HCT116 (cell line): ENCODE measurements around the gene ZNF414. TPM values are rescaled to one million over a fixed set of nuclear protein-coding genes. Genes with fewer than 3 reads are reported as not detected.

ENCODE experiments used
- ATAC-seq: fragments of 200-7000 bp; cut with Tn5 transposase; 2 replicates; pipeline ENCODE4 v1.9.1; 2020; ENCODE audit warnings: mild to moderate bottlenecking, moderate library complexity
- BruUV-seq: library from RNA; stranded (reverse); fragments of 400-500 nt; replicated peaks from 2 replicates; lab custom pipeline; 2021; lab: Mats Ljungman, UMichigan
- CTCF ChIA-PET: fragments of 300-600 bp; sonication (Branson Sonifier 250); formaldehyde crosslinking; loops from one replicate; lab custom pipeline; 2021; ENCODE audit warnings: antibody characterized with exemption; lab: Charles Lee
- POLR2A ChIA-PET: fragments of 300-600, 350-600 bp; sonication (Branson Sonifier 250); formaldehyde crosslinking; loops from one replicate; lab custom pipeline; 2021; ENCODE audit warnings: antibody characterized with exemption; lab: Charles Lee
- RAD21 ChIA-PET, 2 experiments: fragments of 300-600 bp; sonication (Branson Sonifier 250); formaldehyde crosslinking; loops; one replicate each; lab custom pipeline; 2023; ENCODE audit warnings: low total read pairs in 2 of 2; ENCODE audit not compliant: uncharacterized antibody in 2 of 2, unreplicated experiment in 2 of 2, low non-redundant PET in 1 of 2; lab: Charles Lee
- DNase-seq: peaks from one replicate; pipeline ENCODE4 v3.0.0-alpha.2; 2010; ENCODE audit warnings: low read depth, low spot score
- H2AFZ ChIP-seq: fragments of 200-600 bp; shearing (Covaris generic), sonication (generic); 2 replicates; pipeline ENCODE4 v1.6.1; 2017; ENCODE audit warnings: low read depth, mixed run types, mixed read lengths, antibody characterized with exemption, low read length; ENCODE audit not compliant: poor library complexity, severe bottlenecking
- H3K27ac ChIP-seq: 2 replicates; pipeline ENCODE4 v1.5.1; 2012; ENCODE audit warnings: low read depth, low read length
- H3K27me3 ChIP-seq: fragments of 200-600 bp; sonication (generic); 2 replicates; pipeline ENCODE4 v1.6.1; 2016; ENCODE audit warnings: mixed run types, low read length, mixed read lengths; ENCODE audit not compliant: insufficient read depth
- H3K36me3 ChIP-seq, 2 experiments: fragments of 200-500 bp in 1 of 2; fragments of 200-600 bp in 1 of 2; sonication (Bioruptor generic) in 1 of 2; sonication (generic) in 1 of 2; 2 replicates each; pipeline versions ENCODE4 v1.5.1 to v1.6.1; 2014 to 2016; ENCODE audit warnings: low read length in 2 of 2, inconsistent platforms in 1 of 2, mixed read lengths in 1 of 2, mixed run types in 1 of 2; ENCODE audit not compliant: insufficient read depth in 2 of 2, control insufficient read depth in 1 of 2
- H3K4me1 ChIP-seq, 2 experiments: fragments of 200-600 bp in 1 of 2; sonication (generic) in 1 of 2; 2 replicates each; pipeline versions ENCODE4 v1.5.1 to v1.6.1; 2012 to 2017; ENCODE audit warnings: low read length in 2 of 2, inconsistent platforms in 1 of 2, mild to moderate bottlenecking in 1 of 2, mixed read lengths in 1 of 2, mixed run types in 1 of 2, moderate library complexity in 1 of 2; ENCODE audit not compliant: insufficient read depth in 2 of 2, control insufficient read depth in 1 of 2
- H3K4me2 ChIP-seq: fragments of 200-600 bp; sonication (generic); 2 replicates; pipeline ENCODE4 v1.6.1; 2017; ENCODE audit warnings: mixed run types, low read length, mixed read lengths
- H3K4me3 ChIP-seq, 2 experiments: fragments of 200-600 bp in 1 of 2; sonication (generic) in 1 of 2; replicated peaks in 1 of 2; 2 replicates each; pipeline ENCODE4 v1.5.1; 2011 to 2016; ENCODE audit warnings: low read length in 2 of 2, control low read depth in 1 of 2, low read depth in 1 of 2, mild to moderate bottlenecking in 1 of 2, mixed read lengths in 1 of 2, mixed run types in 1 of 2
- H3K79me2 ChIP-seq: fragments of 200-600 bp; sonication (generic); 2 replicates; pipeline ENCODE4 v1.6.1; 2017; ENCODE audit warnings: mild to moderate bottlenecking, mixed run types, low read length, moderate library complexity, mixed read lengths; ENCODE audit not compliant: insufficient read depth
- H3K9ac ChIP-seq: fragments of 200-600 bp; sonication (generic); 2 replicates; pipeline ENCODE4 v1.6.1; 2016; ENCODE audit warnings: low read length, mixed read lengths
- H3K9me2 ChIP-seq: fragments of 200-600 bp; sonication (generic), shearing (Covaris generic); 2 replicates; pipeline ENCODE4 v1.6.1; 2017; ENCODE audit warnings: mixed run types, mild to moderate bottlenecking, moderate library complexity; ENCODE audit not compliant: insufficient read depth
- H3K9me3 ChIP-seq, 2 experiments: fragments of 200-500 bp in 1 of 2; fragments of 200-600 bp in 1 of 2; sonication (Bioruptor generic) in 1 of 2; sonication (generic) in 1 of 2; 2 replicates each; pipeline ENCODE4 v1.6.1; 2014 to 2017; ENCODE audit warnings: low read length in 2 of 2, mixed read lengths in 2 of 2, inconsistent platforms in 1 of 2, low read depth in 1 of 2, mild to moderate bottlenecking in 1 of 2, mixed run types in 1 of 2, moderate library complexity in 1 of 2; ENCODE audit not compliant: control insufficient read depth in 1 of 2, insufficient read depth in 1 of 2
- H4K20me1 ChIP-seq: fragments of 200-600 bp; sonication (generic), shearing (Covaris generic); 2 replicates; pipeline ENCODE4 v1.6.1; 2017; ENCODE audit warnings: mixed run types, mild to moderate bottlenecking, moderate library complexity; ENCODE audit not compliant: insufficient read depth
- CEBPB ChIP-seq: IDR thresholded peaks from 2 replicates; pipeline ENCODE4 v1.6.1; 2012; ENCODE audit warnings: low read depth
- FOSL1 ChIP-seq: IDR thresholded peaks from 2 replicates; pipeline ENCODE4 v1.6.1; 2012; ENCODE audit warnings: low read depth
- JUND ChIP-seq: IDR thresholded peaks from 2 replicates; pipeline ENCODE4 v1.6.1; 2012
- MAX ChIP-seq: IDR thresholded peaks from 2 replicates; pipeline ENCODE4 v1.6.1; 2012
- POLR2A ChIP-seq: IDR thresholded peaks from 2 replicates; pipeline ENCODE4 v1.7.0; 2011; ENCODE audit warnings: borderline replicate concordance; ENCODE audit not compliant: insufficient read depth, insufficient read length; ENCODE audit errors: extremely low read depth
- TCF7L2 ChIP-seq: IDR thresholded peaks from 2 replicates; pipeline ENCODE4 v1.7.0; 2011; ENCODE audit warnings: borderline replicate concordance, inconsistent platforms; ENCODE audit not compliant: insufficient read depth, insufficient read length; ENCODE audit errors: extremely low read depth
- YY1 ChIP-seq: IDR thresholded peaks from 2 replicates; pipeline ENCODE4 v1.6.1; 2011; ENCODE audit warnings: low read length, low read depth, moderate library complexity, mild to moderate bottlenecking; ENCODE audit not compliant: insufficient replicate concordance; ENCODE audit errors: extremely low read depth
- ZFX ChIP-seq: fragments of 450-650 bp; IDR thresholded peaks from 2 replicates; pipeline ENCODE4 v1.6.1; 2017
- intact Hi-C: fragments of 100-400 bp; cut with micrococcal nuclease; formaldehyde crosslinking; loops from 2 replicates; pipeline ENCODE4 v1.10.0; 2022
- total RNA-seq: library from RNA; stranded (reverse); gene quantifications from one replicate; pipeline ENCODE4 v1.2.1, GENCODE V29; 2021; ENCODE audit not compliant: unreplicated experiment

Gene ZNF414
- total RNA-seq, 1 experiment from 2014 or later, result 31.9 TPM

GRCh38 chr19:8477889-8478288 lies 36.1 kb downstream of the ZNF414 start:
- no peak for TF ChIP-seq TCF7L2
- no peak for TF ChIP-seq MAX
- no peak overlapping the region for H3K9ac ChIP-seq
- H3K79me2 ChIP-seq, result peaks cover 100% of the 10 kb centered on the region
- H2AFZ ChIP-seq, result no peak overlapping the region
- peaks cover 48 to 59% of the 10 kb centered on the region in 2 experiments for H3K36me3 ChIP-seq
- H3K4me1 ChIP-seq, result no peaks in the 10 kb centered on the region
- no peaks in the 10 kb centered on the region for H3K27me3 ChIP-seq
- no peaks in the 10 kb centered on the region for H3K9me2 ChIP-seq
- no TSS peak for BruUV-seq
- DNase-seq (no peak), ATAC-seq (no peak)
- no peak overlapping the region for H3K4me3 ChIP-seq
- ChIA-PET POLR2A (no interaction called here), CTCF (no interaction called here), RAD21 (no interaction called here)
- H3K27ac ChIP-seq, result no peak overlapping the region
- intact Hi-C loops, result no loop called here
- H3K4me2 ChIP-seq, result no peak overlapping the region
- H4K20me1 ChIP-seq, result no peaks in the 10 kb centered on the region; the same call in 1 of the 2 replicates
- no peaks in the 10 kb centered on the region for H3K9me3 ChIP-seq

- Histone ChIP-seq H4K20me1 (no peaks in the 10 kb centered on the region; the same call in 1 of the 2 replicates), H2AFZ (no peak overlapping the region), H3K4me3 (no peak overlapping the region), H3K79me2 (peaks cover 99% of the 10 kb centered on the region), H3K27ac (no peak overlapping the region), H3K9ac (no peak overlapping the region), H3K27me3 (no peaks in the 10 kb centered on the region), H3K9me2 (no peaks in the 10 kb centered on the region), H3K9me3 (no peaks in the 10 kb centered on the region), H3K36me3 (peaks cover 58 to 69% of the 10 kb centered on the region in 2 experiments), H3K4me1 (no peaks in the 10 kb centered on the region), H3K4me2 (no peak overlapping the region)
- ChIA-PET POLR2A (no interaction called here), CTCF (no interaction called here), RAD21 (no interaction called here)
- intact Hi-C loops, result no loop called here
- DNase-seq (no peak), ATAC-seq (no peak)
- no TSS peak for BruUV-seq
- no peak for TF ChIP-seq YY1
- TF ChIP-seq FOSL1, result no peak
- no peak for TF ChIP-seq TCF7L2
- TF ChIP-seq CEBPB, result no peak
- TF ChIP-seq MAX, result no peak
- no peak for TF ChIP-seq ZFX
- TF ChIP-seq JUND, result no peak
- TF ChIP-seq POLR2A, result no peak
These were observed 37.4 kb downstream of the ZNF414 start for GRCh38 chr19:8476524-8476923.
